GM19324 (cell line): ENCODE data around the gene ABHD2.
"Not testable (repeated sequence)": the region's sequence is repeated elsewhere in the genome, so short reads cannot be mapped to it uniquely, and the experiment has no call there.

Experiments used
- ATAC-seq: cut with Tn5 transposase; IDR thresholded peaks from one replicate; pipeline ENCODE4 v1.9.1; 2021; ENCODE audit warnings: mild to moderate bottlenecking, moderate library complexity; ENCODE audit not compliant: unreplicated experiment, low FRiP score

ABHD2 gene

DNA sequence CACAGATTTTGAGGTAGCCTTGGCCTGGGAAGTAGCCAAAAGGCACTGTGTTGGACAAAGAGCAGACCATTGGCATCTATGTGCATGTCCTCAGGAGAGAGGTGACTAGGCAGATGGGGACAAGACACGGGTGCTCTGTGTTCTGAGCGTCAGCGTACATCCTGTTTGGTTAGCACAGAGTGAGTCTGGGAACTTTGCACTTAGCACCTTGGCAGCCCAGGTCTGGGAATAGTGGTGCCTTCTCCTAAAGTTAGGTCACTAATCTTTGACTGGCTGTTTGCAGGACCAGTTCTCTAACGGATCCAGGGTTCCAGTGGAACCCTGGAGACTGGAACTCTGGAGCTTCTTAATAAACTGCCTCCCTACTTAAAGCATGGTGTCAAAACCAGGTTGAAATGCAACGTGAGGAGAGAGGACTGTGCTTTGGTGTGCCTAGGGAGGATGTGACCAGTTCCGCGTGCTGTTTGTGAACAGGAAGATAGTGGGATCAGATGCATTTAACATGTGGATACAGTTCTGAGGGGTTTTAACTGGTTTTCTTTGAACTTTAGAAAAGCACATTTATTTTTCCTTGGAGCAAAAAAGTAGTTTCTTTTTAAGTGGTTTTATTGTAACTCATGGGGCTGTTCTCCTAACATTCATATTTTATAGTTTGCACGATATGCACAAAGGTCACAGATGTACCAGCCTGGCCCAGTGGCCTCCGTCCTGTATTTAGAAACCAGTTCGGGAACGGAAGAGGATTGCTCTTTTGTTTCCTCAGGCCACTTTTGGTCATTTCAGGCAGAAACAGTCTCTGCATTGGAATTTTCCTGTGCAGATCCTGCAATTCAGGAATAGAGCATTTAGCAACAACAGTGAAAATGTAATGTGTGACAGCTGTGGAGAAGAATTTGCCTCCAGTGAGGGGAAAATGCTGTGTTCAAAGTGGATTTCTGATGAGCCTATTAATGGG lies 48.8 kb downstream of the ABHD2 start:
- ATAC-seq = no peak

DNA sequence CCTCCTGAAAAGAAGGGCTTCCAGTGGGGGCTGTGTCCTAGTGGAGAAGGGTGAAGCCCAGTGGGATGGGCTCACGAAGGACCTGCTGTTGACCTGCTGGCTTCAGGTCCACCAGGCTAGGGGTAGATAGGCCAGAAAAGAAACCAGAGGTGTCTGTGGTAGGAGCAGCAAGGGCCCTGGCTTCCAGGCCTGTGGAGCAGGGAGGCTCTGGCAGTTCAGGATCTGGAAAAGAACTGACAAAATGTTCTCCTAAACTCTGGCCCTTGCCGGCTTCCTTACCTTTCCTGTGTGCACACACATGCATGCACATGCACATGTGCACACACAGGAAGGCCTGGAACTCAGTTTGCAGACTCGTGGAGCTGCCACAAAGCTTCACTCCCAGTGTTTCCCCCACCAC lies 49.7 kb downstream of the ABHD2 start:
- ATAC-seq = no peak

DNA sequence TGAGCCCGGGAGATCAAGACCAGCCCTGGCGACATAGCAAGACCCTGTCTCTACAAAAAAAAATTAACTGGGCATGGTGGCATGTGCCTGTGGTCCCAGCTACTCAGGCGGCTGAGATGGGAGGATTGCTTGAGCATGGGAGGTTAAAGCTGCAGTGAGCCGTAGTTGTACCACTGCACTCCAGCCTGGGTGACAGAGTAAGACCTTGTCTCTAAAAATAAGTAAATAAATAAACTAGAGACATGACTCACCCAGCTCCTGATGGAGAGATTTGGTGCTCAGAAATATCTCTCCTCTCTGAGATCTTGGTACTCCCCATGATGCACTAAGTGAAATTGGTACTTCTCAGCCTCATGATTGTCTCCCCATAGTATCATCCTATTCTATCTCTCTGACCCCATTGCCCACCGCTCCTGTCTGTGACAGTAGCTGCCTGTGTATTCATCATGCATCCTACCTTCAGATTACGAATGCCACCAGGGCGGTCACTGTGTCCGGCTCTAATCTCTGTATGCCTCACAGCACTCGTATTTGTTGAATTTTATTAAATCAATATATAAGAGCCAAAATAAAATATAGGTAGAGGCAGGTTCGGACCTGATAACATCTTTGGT lies 50.9 kb downstream of the ABHD2 start:
- ATAC-seq = no peak

DNA sequence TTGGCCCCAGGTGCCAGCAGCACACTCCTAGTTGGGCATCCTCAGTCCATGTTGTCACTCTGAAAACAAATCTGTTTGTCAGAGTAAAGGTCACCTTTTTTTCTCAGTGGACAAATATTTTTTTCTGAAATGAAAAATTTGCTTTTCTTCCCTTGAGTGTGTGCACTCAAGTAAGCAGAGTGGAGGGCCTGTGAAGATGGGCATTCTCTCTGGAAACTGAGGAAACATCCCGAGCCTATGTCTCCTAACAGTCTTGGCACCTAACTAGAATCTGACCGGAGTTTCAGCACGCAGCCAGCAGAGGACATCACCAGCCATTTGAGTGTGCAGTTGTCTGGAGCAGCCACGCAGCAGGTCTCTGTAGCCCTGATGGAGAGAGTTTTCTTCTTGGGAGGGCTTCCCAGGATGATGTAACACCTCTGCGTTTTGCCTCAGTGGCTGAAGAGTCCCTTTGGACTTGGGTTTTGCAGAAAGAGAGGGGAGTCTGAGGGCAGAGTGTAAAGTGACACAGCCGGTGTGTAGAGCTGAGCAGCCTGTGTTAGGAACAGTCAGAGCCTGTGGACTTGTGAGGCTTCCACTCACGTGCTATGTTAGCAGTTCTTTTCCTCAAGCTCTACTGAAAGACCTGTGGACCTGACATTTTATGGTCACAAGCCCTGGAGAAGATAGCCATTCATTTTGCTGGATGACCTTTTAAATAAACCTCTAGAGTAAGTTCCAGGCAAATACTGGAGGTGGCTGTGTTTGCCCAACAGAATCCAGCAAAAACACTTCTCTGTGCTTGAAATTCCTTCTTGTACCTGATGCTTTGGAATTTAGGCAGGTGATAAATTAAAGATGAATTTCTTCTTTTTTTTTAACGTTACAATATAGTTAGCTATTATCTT lies 51.6 kb downstream of the ABHD2 start:
- ATAC-seq = no peak

DNA sequence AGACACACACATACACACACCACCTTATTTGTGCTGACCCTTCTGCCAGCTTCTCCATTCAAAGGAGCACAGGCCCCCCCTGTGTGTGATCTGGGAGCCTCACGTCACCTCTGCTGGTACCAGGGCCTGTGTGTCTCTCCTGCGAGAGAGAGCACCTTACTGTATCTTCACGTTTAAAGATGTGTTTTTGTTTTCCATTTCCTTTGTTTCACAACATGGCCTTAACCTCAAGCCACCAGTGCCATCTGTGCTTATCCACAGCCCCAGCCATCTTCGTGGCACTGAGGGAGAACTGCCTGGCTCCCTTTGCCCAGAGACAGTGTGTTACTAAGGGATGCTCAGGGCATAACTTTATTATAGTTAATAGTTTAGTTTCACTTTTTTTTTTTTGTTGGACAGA lies 52.3 kb downstream of the ABHD2 start:
- no peak for ATAC-seq

DNA sequence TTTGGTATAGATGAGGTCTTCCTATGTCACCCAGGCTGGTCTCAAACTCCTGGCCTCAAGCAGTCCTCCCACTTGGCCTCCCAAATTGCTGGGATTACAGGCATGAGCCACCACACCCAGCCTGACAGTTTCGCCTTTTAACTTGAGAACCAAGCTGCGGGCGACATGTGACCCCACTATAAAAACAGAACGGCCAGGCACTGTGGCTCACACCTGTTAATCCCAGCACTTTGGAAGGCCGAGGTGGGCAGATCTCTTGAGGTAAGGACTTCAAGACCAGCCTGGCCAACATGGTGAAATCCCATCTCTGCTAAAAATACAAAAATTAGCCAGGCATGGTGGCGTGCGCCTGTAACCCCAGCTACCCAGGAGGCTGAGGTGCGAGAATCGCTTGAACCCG lies 52.9 kb downstream of the ABHD2 start:
- not testable (repeated sequence) for ATAC-seq

DNA sequence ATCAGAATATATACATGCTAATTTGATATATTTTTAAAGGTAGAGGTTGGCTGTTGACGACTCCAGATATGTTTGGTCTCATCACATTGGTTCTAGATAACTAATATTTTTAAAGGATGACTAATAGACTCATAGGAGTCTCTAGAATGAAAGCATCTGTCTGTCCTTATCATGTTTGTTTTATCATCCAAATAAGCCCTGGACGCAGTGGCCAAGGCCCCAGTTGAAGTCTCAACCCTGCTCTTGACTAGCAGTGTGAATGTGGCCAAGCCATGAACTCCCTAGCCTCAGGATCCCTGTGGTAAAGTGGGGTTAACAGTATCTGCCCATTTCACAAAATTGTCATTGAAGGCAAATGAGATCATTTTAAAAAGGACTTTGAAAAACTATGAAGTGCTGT lies 53.6 kb downstream of the ABHD2 start:
- no peak for ATAC-seq

DNA sequence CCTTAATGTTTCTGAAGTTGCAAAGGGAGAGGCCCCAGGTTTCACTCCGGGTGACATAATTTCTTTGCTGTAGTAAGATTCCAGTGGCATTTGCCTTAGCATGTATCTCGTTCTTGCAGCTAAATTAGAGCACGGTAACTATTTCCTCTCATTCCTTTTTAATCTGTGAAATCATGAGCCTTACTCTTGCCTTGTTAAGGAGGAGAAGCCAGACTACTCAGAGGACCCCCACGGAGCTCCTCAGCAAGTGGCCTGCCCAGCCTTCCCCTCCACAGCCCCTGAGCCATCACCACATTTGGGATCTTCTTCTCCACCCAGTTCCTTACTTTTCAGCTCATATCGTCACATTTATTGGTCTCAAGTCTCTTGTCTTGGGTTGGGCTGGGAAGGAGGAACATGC lies 54.2 kb downstream of the ABHD2 start:
- ATAC-seq = no peak

DNA sequence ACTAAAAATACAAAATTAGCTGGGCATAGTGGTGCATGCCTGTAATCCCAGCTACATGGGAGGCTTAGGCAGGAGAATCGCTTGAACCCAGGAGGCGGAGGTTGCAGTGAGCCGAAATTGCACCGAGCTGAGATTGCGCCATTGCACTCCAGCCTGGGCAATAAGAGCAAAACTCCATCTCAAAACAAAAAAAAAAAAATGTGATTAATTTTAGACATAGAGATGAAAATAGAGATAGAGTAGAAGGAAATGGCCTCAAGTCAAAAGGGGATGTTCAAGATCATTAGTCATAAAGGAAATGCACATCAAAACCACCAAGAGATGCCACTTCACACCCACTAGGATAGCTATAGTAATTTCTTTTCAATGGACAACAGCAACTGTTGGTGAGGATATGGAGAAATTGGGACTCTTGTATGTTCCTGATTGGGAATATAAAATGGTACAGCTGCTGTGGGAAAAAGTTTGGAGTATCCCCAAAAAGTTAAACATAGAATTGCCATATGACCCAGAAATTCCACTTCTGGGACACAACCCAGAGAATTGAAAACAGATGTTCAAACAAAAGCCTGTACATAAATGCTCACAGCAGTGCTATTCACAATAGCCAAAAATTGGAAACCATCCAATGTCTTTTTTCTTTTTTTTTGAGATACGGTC lies 55.4 kb downstream of the ABHD2 start:
- no peak for ATAC-seq

DNA sequence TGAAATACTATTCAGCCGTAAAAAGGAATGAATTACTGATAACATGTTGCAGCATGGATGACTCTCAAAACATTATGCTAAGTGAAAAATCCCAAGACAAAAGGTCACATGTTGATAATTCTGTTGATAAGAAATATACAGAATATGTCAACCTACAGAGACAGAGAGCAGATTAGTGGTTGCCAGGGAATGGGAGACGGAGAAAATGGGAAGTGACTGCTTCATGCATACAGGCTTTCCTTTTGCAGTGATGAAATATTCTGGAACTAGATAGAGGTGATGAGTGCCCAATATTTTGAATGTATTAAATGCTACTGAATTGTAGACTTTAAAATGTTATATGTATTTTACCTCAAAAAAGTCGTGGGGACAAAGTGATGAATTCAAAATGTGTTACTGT lies 56.2 kb downstream of the ABHD2 start:
- no peak for ATAC-seq

DNA sequence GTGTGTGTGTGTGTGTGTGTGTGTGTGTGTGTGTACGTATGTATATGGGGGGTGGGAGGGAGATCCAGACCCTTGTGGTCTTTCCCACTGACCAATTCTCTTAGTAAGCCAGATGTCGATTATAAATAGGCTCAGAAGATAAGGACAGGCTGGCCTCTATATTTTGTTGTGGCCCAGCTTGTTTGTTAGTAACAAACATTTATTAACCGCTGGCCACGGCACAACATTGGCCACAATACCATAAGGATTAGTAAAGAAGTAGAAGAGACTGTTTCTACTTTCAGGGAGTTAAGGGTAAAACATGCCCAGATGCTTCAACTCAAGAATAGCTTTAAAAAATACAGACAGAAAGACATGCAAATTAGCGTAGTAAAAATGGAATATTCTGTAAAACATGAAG lies 58.1 kb downstream of the ABHD2 start:
- no peak for ATAC-seq

DNA sequence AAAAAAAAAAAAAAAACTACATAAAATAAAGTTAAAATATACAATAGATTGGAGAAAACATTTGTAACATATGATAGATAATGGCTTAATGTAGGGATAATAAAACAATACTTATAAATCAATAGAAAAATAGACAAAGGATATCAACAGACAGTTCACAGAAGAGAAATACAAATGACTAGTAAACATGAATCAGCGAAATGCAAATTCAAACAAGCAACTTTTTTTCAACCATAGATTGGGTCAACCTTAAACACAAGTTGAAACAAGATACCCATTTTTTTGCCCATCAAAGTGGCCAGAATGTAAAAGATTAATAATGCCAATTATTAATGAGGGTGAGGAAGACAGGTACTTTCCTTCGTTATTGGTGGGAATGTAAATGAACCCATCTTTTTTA lies 59.9 kb downstream of the ABHD2 start:
- ATAC-seq = no peak

DNA sequence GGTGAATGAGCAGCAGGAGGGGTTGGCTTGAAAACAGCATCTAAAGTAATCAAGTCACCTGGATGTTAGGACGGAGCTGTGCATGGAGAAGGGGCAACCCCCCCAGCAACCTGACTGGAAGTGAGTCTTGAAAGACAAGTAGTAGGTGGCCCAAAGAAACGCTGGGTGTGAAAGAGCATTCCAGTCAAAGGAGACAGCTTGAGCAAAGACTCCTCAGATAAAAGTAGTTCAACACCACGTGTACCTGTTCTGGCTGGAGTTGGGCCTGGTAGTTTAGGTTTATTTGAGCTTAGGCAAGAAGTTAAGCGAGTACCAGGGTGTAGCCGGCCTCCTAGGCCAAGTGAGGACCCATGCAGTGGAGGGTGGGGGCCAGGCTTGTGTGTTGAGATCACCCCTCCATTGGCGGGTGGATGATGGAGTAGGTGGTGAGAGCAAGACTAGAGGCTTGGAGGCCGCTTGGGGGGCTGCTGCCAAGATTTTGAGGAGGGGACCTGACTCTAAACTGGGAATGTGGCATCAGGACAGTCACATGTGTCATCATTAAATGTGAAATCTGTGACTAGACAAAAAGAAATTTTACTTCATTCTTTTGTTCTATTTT lies 61.3 kb downstream of the ABHD2 start:
- no peak for ATAC-seq

DNA sequence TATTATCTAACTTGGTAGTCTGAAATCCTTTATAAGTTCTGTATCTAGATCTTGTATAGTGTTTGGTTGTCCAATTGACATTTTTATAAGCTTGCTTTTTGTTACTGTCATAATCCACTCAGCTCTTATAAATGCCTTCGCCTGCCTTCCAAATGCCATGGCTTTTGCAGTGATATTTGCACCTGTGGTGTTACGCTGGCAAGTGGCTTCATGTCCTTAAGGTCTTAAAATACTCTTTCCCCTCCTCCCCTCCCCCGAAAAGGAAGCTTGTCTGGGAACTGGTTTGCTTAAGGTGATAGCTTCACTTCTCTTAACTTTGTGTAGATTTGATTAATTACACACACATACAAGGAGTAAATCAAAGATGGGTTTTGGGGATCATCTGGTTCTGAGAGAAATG lies 62.0 kb downstream of the ABHD2 start:
- ATAC-seq = no peak

DNA sequence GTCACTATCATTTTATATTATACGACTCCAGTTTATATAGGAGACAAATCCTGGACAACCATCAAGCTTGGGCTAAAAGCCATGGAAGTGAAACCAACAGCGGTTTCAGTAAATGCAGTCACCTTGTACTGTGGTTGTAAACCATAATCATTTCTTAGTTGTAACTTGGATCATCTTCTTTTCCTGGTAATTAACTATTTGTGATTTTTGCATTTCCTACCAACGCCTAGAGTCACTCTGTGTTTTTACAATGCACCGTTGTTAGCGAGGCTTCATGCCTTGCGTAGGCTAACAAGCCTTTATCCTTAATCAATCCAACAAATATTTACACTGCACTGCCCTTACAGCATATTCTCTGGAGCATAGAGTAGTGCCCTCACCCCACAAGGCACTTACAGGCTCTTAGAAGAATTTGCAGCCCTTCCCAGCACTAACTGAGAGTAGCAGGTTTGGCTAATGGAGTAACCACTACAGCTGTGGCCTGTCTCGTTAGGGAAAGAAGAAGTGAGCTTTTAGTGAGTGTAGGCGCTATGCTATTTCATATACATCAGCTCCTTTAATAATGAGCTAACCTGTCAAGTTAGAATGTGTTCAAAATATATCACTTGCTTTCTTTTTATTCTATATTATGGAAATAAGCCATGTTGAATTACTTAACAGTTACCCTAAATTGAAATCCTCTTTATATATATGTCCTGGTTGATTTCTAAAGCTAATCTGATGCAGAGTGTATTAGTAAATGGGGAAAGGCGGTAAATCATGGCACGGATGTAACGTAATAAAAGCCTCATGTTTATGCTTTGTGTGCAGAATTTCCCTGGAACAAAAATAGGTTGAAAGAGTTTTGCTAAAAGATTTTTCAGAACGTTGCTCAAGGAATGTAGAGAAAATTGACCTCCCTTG lies 62.8 kb downstream of the ABHD2 start:
- ATAC-seq = no peak

DNA sequence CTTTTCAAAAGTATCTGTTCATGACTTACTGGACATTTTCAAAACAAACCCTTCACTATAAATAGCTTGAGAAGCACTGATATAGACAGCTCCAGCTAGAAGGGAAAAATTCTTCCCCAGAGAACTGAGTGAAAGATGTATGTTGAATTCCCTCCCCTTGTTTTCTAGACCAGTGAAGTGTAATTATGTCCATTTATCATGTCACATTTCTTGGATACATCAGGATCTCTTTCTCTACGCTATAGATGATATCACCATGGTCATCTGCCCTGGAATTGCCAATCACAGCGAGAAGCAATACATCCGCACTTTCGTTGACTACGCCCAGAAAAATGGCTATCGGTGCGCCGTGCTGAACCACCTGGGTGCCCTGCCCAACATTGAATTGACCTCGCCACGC lies 66.9 kb downstream of the ABHD2 start:
- no peak for ATAC-seq

DNA sequence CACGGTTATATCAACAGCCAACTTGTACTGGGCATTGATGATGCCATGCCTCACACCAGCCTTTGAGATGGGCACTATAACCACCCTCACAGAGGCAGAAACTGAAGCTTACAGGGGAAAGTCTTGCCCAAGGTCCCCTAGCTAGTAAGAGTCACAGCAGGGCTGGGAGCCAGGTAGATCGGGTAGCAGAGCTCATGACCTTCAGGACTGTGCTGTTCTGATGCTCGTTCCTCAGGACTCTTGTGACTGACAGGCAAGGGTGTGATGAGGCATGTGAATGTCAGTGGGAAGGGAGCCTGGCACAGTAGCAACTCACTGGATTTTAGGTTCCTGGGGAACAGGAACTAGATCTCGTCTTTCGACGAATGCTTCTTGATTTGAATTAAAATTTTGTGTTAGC lies 67.4 kb downstream of the ABHD2 start:
- ATAC-seq = no peak

DNA sequence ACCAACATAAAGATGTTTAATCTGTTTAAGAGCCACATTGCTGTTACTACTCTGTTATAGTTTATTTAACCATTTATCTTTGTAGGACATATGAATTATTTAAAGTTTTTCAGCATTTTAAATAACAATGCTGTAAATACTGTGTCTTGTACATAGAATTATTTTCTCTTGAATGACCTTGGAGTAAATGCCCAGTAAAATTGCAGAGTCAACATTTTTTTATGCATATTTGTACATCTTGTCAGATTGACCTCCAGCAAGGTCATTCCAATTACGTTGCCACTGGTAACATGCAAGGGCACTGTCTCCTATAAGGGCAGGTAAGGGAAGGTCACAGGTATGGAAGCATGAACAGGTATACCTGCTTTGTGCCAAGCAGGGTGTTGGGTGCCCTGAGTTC lies 68.8 kb downstream of the ABHD2 start:
- no peak for ATAC-seq

DNA sequence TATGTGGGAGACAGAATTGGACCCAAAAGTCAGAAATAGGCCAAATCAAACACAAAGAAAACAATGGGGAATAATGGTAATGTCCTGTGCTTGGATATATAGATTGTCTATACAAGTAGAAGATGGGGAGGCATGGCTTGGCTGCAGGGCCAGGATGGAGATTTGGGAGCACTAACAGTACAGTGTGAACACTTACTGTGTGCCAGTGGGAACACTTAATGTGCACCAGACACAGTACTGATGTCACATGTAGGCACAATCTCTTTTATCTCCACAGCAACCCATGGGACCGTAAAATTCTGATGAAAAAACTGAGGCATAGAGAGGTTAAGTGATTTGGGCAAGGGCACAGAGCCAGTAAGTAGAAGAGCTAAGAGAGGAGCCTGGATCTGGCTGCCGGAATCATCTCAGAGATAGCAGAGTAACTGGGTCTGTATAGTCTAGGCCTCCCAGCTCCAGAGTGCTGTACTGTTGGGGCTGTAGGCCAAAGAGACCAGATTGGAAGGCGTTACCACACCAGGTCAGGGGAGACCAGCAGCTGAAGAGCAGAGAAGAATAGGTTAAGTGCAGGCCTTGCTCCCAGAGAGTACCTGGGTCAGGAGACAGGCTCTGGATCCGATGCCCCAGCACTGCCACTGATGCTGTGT lies 69.8 kb downstream of the ABHD2 start:
- ATAC-seq = no peak
